Measurements from ENCODE around the gene ANKLE1.
A peak's percentile ranks its signal among the peaks of the same experiment; 100 is the strongest.

ANKLE1 gene

GRCh38 chr19:17244618-17245534 is 36.8 kb upstream of the ANKLE1 start:
- TF ChIP-seq YY1 (IDR thresholded peaks at IDR 0.05; ENCODE audit: insufficient read depth, insufficient read length), result no peak
- TF ChIP-seq SUZ12 (IDR thresholded peaks at IDR 0.05; ENCODE audit: extremely low read depth, insufficient read depth, insufficient read length), result no peak
- no peak for TF ChIP-seq ZNF274 (IDR thresholded peaks at IDR 0.05; ENCODE audit: low read depth, low read length)
- Histone ChIP-seq H3K36me3 (ENCODE audit: insufficient read depth, insufficient read length, low read length) (peaks cover 11% of the 10 kb centered on the region), H3K4me3 (ENCODE audit: insufficient read length, low read depth) (peak overlapping the region; percentile 95), H3K9ac (ENCODE audit: insufficient read length, low read depth) (peak overlapping the region; percentile 92), H3K4me1 (ENCODE audit: insufficient read depth, insufficient read length) (peaks cover 33% of the 10 kb centered on the region), H3K27me3 (ENCODE audit: insufficient read depth, insufficient read length) (no peaks in the 10 kb centered on the region), H3K9me3 (ENCODE audit: insufficient read depth, low read length) (no peaks in the 10 kb centered on the region)
- DNase-seq (ENCODE audit: low read depth, low spot score), result no peak

DNA sequence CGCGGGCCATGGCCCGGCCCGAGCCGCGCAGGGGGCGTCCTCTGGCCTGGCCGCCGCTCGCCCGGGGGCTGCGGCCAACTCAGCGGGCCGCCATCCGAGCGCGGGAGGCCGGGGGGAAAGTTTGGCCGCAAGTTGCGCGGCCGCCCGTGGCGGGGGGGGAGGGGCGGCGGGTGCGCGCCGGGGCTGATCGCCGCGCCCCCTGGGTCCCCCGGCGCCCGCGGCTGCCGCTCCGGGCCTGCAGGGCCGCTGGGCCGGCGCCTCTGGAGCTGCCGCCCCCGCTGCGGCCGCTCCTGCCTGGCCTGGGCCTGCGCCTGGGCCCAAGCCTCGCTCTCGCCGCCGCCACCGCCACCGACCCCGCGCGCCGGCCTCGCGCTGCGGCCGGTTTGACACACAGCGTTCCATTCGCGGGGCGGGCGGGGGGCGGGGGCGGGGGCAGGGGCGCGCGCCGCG is 36.1 kb upstream of the ANKLE1 start, which contains the start of gene NR2F6:
Gene NR2F6 (minus strand): TSS at position 385 of the 450 bp plus-strand sequence. CDS start 699 bp downstream, outside the sequence.
- no peak for DNase-seq (ENCODE audit: low read depth, low spot score)
- Histone ChIP-seq H3K9me3 (ENCODE audit: insufficient read depth, low read length) (no peaks in the 10 kb centered on the region), H3K4me3 (ENCODE audit: insufficient read length, low read depth) (peak within 1 kb of the TSS; percentile 95), H3K9ac (ENCODE audit: insufficient read length, low read depth) (peak within 1 kb of the TSS; percentile 92), H3K4me1 (ENCODE audit: insufficient read depth, insufficient read length) (peaks cover 32% of the 10 kb centered on the region), H3K27me3 (ENCODE audit: insufficient read depth, insufficient read length) (no peaks in the 10 kb centered on the region), H3K36me3 (ENCODE audit: insufficient read depth, insufficient read length, low read length) (peaks cover 6% of the 10 kb centered on the region)
- TF ChIP-seq ZNF274 (IDR thresholded peaks at IDR 0.05; ENCODE audit: low read depth, low read length) (no peak), YY1 (IDR thresholded peaks at IDR 0.05; ENCODE audit: insufficient read depth, insufficient read length) (no peak), SUZ12 (IDR thresholded peaks at IDR 0.05; ENCODE audit: extremely low read depth, insufficient read depth, insufficient read length) (no peak)

DNA sequence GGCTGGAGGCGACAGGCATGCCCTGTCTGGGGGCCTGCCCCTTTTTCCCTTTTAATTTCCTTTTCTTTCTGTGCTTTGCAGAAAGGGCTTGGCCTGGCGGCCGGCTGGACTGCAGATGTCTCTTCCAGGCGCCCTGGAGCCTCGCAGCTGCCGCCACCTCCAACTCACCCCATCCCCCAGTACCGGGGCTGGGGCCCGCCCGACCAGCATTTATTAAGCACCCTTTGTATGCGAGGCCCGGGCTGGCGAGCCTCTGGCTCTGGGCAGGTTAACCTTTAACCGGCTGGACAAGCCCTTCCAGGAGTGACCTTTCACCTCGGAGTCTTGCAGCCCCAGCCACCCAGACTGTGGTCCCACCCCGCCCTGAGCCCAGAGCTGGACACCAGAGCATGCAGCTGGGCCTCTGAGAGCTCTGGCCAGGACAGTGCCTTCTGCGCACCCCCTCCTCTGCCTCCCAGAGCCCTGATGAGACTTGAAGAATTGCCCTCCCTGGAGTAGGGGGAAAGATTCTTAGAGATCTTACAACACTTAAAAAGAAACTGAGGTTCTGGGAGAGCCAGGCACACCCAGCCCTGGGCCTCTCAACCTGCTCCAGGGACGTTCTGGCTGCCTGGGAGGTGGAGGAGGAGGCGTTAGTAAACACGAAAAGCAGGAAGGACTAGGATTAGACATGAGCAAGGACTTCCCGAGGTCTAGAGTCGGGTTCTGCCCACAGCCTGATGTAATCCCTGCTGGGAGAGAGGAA is 34.8 kb upstream of the ANKLE1 start:
- peaks cover 31% of the 10 kb centered on the region for H3K4me1 ChIP-seq (ENCODE audit: insufficient read depth, insufficient read length)
- H3K27me3 ChIP-seq (ENCODE audit: insufficient read depth, insufficient read length), result no peaks in the 10 kb centered on the region
- no peaks in the 10 kb centered on the region for H3K9me3 ChIP-seq (ENCODE audit: insufficient read depth, low read length)
- peak overlapping the region; percentile 72 for H3K9ac ChIP-seq (ENCODE audit: insufficient read length, low read depth)
- H3K36me3 ChIP-seq (ENCODE audit: insufficient read depth, insufficient read length, low read length), result no peaks in the 10 kb centered on the region
- TF ChIP-seq YY1 (IDR thresholded peaks at IDR 0.05; ENCODE audit: insufficient read depth, insufficient read length) (no peak), ZNF274 (IDR thresholded peaks at IDR 0.05; ENCODE audit: low read depth, low read length) (no peak), SUZ12 (IDR thresholded peaks at IDR 0.05; ENCODE audit: extremely low read depth, insufficient read depth, insufficient read length) (no peak)
- no peak for DNase-seq (ENCODE audit: low read depth, low spot score)
- H3K4me3 ChIP-seq (ENCODE audit: insufficient read length, low read depth), result peak overlapping the region; percentile 49

GRCh38 chr19:17248011-17248776 is 33.5 kb upstream of the ANKLE1 start:
- Histone ChIP-seq H3K4me3 (ENCODE audit: insufficient read length, low read depth) (no peak overlapping the region), H3K9me3 (ENCODE audit: insufficient read depth, low read length) (no peaks in the 10 kb centered on the region), H3K9ac (ENCODE audit: insufficient read length, low read depth) (peak overlapping the region; percentile 43), H3K4me1 (ENCODE audit: insufficient read depth, insufficient read length) (peaks cover 24% of the 10 kb centered on the region), H3K27me3 (ENCODE audit: insufficient read depth, insufficient read length) (no peaks in the 10 kb centered on the region), H3K36me3 (ENCODE audit: insufficient read depth, insufficient read length, low read length) (no peaks in the 10 kb centered on the region)
- DNase-seq (ENCODE audit: low read depth, low spot score), result no peak
- TF ChIP-seq ZNF274 (IDR thresholded peaks at IDR 0.05; ENCODE audit: low read depth, low read length) (no peak), SUZ12 (IDR thresholded peaks at IDR 0.05; ENCODE audit: extremely low read depth, insufficient read depth, insufficient read length) (no peak), YY1 (IDR thresholded peaks at IDR 0.05; ENCODE audit: insufficient read depth, insufficient read length) (no peak)

GRCh38 chr19:17249887-17250548 is 31.7 kb upstream of the ANKLE1 start:
- H3K9ac ChIP-seq (ENCODE audit: insufficient read length, low read depth), result no peak overlapping the region
- H3K36me3 ChIP-seq (ENCODE audit: insufficient read depth, insufficient read length, low read length), result no peaks in the 10 kb centered on the region
- H3K27me3 ChIP-seq (ENCODE audit: insufficient read depth, insufficient read length), result no peaks in the 10 kb centered on the region
- no peaks in the 10 kb centered on the region for H3K9me3 ChIP-seq (ENCODE audit: insufficient read depth, low read length)
- TF ChIP-seq SUZ12 (IDR thresholded peaks at IDR 0.05; ENCODE audit: extremely low read depth, insufficient read depth, insufficient read length) (no peak), ZNF274 (IDR thresholded peaks at IDR 0.05; ENCODE audit: low read depth, low read length) (no peak), YY1 (IDR thresholded peaks at IDR 0.05; ENCODE audit: insufficient read depth, insufficient read length) (no peak)
- H3K4me1 ChIP-seq (ENCODE audit: insufficient read depth, insufficient read length), result peaks cover 28% of the 10 kb centered on the region
- DNase-seq (ENCODE audit: low read depth, low spot score), result no peak
- H3K4me3 ChIP-seq (ENCODE audit: insufficient read length, low read depth), result no peak overlapping the region

DNA sequence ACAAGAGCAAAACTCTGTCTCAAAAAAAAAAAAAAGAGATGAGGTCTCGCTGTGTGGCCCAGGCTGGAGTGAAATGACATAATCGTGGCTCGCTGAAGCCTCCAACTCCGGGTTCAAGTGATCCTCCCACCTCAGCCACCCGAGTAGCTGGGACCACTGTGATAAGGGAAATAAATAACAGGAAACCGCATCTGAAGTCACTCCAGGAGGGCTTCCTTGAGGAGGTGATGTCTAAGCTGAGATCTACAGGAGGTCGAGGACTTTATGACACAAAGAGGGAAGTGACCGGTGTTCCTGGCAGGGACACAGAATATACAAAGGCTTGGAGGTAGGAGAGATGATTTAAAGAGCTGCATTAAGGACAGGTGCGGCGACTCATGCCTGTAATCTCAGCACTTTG is 27.1 kb upstream of the ANKLE1 start:
- Histone ChIP-seq H3K4me1 (ENCODE audit: insufficient read depth, insufficient read length) (peaks cover 8% of the 10 kb centered on the region), H3K27me3 (ENCODE audit: insufficient read depth, insufficient read length) (peaks cover 10% of the 10 kb centered on the region), H3K4me3 (ENCODE audit: insufficient read length, low read depth) (no peak overlapping the region), H3K9ac (ENCODE audit: insufficient read length, low read depth) (peak overlapping the region; percentile 0), H3K9me3 (ENCODE audit: insufficient read depth, low read length) (peaks cover 21% of the 10 kb centered on the region; the same call in 1 of the 2 replicates), H3K36me3 (ENCODE audit: insufficient read depth, insufficient read length, low read length) (no peaks in the 10 kb centered on the region)
- TF ChIP-seq YY1 (IDR thresholded peaks at IDR 0.05; ENCODE audit: insufficient read depth, insufficient read length) (no peak), ZNF274 (IDR thresholded peaks at IDR 0.05; ENCODE audit: low read depth, low read length) (no peak), SUZ12 (IDR thresholded peaks at IDR 0.05; ENCODE audit: extremely low read depth, insufficient read depth, insufficient read length) (no peak)
- DNase-seq (ENCODE audit: low read depth, low spot score), result no peak

Data from NT2/D1 (cell line).